SIG-M5 (cell line): ENCODE data around the gene IL1RN.
A peak's percentile ranks its signal among the peaks of the same experiment; 100 is the strongest.

ENCODE experiments used
- DNase-seq: peaks from one replicate; lab custom pipeline; 2025; lab: John Stamatoyannopoulos, UW

The IL1RN gene

DNA sequence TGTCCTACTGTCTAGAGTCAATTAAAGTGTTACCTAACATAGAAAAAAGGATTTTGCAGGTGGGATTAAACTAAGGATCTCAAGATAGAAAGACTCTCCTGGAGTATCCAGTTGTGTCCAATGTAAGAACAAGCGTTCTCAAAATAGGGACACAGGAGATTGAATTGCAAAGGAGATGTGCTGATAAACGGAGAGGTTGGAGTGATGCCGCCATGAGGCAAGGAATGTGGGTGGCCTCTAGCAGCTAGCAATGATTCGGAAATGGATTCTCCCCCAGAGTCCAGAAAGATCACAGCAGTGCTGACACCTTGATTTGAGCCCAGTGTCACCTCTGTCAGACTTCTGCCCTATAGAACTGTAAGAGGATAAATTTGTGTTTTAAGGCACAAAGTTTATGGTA lies 24.1 kb upstream of the IL1RN start:
- no peak for DNase-seq

DNA sequence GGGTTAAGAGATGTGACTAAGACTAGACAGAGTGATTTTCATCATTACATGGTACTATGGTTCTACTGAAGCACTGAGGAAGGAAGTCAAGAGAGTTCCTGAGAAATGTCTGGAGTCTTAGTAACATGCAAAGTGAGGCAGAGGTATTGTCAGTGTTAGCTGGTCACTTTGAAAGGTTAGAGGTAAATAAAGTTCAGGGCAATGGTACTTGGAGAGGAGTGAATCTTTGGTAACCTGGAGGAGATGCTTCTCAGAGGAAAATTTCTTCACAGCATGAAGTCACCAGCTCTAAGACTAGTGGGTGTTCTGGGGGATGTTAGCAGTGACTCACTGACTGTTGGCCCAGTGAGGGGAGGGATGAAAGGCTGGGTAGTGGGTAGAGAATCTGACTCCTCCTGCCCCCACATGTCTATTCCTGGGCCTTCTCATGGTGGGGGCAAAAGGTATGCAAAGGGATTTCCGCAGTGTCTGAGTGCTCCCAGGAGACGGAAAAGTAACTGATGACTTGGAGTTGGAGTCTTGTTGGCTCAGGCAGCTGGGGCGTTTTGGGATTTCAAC lies 23.3 kb upstream of the IL1RN start:
- no peak for DNase-seq

DNA sequence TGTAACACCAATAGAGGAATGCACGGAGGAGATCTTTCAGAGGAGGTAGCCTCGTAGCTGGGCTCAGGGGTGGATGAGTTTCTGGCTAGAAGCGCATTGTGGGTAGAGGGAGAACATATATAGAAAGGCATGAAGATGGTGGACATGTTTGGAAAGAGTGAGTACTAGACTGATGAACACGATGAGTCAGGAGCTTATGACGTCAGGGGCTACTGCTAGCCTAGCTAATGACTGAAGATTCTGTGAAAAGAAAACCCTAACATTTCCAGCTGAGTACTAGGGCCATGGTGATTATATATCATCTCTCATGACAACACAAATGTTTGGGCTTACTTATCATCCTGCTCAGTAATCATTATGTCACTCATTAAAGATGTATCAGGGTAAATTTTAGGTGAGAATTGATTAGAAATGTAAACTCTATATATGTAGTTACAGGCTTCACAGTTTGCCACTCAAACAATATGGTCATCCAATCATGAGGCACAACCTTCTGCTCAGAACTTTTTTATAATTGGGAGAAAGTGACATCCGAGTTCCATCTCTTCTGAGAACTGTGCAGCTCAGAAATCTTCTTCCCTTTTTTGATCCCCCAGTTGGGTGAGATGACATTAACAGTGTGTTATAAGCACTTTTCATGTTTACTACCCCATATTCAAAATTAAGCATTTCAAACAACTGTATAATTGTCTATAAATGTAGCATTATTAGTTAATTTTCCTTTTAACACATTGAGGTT lies 22.2 kb upstream of the IL1RN start:
- no peak for DNase-seq

DNA sequence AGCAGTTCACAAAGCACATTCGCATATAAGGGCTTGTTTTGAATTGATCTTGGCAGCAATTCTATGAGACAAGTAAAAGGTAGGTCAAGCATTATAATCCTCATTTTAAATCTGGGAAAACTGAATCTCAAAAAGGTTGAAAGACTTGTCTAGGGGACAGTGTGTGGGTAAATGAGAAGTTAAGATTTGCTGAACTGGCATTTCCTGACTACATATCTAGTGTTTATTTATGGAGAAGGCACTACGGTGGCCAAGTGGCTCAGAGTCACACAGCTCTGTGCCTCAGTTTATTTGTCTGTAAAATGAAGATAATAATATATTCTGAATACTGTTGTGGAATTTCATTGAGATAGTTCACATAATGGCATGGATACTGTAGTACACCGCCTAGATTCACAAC lies 16.3 kb upstream of the IL1RN start:
- DNase-seq = no peak

DNA sequence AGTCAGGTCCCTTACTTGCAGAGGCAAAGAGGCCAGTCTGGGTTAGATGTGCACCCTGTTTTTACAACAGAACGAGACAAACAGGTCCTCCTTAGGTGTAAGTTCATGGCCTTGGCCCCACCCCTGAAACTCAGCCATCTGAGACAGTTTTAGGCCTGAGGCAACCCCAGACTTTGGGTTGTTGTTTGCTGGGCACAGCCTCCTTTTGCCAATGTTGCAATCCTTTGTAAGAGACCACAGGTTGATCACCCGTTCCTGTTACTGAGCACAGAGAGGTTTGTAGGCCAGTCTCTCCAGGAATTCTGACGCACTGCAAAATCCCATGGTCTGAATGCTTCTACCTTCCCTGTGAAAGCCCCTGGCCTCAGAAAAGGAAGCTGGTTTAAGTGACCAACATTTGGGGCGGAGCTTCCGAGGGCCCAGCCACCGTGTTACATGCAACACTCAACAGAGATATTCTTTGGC lies 15.5 kb upstream of the IL1RN start:
- DNase-seq = no peak

DNA sequence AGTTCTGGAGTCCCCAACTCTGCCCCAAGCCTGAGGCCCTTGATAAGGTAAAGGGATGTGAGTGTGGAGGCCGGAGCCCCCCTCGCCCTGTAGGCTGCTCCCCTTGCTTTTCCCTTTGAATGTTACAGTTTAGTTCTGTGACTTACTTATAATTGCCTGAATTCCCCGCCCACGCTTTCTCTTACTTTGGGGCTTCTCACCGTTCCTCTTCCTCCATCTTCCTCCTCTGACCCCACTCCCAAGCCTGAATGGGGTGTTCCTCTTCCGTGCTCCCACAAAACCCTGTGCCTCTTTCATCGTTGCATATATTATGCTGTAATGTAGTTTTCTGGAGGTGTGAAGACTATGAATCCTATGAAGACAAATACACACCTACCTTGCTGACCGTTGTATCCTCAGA lies 15.0 kb upstream of the IL1RN start:
- DNase-seq = no peak

DNA sequence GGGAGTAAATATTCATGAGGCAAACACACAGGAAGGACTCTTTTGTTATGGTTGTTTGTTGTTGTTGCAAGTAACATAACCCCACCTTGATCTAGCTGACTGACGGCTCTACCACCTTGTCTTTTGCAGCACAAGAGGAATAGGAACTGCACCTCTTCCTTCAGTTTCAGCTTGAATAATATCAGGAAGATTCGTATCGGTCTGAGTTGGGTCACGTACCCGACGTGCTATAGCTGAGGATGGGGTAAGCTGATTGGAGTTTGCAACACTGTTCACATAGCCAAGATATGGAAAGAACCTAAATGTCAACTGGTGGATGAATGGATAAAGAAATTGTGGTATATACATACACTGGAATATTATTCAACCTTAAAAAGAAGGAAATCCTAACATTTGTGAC lies 14.5 kb upstream of the IL1RN start:
- DNase-seq = no peak

DNA sequence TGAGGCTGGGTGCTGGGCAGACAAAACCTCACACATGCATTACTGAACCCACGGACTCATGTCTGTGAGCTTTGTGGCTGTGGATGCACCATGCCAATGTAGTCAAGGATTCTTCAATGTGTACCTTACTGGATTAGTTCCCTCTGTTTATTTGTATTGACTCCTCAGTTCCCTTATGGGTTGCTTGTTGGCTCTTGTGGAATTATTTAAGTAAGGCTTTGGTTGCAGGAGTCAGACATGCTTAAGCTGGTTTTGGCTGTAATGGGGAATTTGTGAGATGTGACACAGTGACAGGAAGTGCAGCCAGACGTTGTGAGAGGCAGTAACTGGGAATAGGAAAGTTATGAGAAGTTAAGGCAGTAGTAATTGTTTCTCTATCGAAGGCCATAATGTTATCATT lies 13.6 kb upstream of the IL1RN start:
- DNase-seq = no peak

DNA sequence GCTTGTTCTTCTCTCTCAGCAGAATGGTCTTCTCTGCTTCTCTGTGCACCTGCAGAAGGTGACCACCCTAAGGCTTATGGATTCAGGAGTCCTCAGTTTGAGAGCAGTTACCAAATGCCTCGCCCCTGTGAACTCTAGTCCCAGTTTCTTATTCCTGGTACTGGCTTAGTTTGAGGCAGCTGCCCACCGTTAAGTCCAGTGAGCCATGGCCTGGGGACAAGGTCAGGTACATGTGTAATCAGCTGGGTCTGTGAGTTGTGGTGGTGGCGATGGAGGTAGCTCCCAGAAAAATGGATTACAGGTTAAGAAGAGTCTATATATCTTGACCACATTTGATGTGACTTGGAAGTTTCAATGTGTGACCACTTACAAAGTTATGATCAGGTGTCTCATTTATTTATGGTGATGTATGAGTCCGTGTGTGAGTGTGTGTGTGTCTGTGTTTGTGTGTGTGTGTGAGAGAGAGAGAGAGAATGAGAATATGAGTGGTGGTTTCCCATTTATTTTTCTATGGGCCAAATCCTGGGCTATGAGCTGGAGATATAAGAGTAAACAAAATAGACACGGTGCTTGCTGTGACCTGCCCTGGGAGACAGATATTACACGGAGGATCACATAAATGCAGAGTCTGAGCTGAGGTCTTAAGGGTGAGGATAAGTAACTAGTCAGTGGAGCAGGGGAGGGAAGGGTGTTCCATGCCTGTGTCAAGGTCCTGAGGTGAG lies 13.0 kb upstream of the IL1RN start:
- DNase-seq = no peak

DNA sequence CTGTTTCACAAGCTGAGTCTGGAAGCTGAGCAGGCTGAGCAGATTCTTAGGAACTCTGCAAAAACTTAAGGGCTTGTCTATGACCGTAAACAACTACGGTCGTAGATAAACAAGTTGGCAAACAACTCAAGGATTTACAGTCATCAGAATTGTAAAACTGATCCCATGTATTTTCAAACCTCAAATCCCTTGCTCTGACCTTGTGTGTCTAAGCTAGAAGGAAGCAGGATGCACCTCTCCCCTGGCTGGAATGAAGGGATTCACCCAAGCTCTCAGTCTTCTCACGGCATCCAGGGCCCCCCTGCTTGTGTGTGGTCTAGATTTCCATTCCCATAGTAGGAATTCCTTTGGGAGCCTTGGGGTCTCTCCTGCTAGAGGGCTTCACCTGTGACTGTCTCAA lies 12.4 kb upstream of the IL1RN start:
- no peak for DNase-seq

DNA sequence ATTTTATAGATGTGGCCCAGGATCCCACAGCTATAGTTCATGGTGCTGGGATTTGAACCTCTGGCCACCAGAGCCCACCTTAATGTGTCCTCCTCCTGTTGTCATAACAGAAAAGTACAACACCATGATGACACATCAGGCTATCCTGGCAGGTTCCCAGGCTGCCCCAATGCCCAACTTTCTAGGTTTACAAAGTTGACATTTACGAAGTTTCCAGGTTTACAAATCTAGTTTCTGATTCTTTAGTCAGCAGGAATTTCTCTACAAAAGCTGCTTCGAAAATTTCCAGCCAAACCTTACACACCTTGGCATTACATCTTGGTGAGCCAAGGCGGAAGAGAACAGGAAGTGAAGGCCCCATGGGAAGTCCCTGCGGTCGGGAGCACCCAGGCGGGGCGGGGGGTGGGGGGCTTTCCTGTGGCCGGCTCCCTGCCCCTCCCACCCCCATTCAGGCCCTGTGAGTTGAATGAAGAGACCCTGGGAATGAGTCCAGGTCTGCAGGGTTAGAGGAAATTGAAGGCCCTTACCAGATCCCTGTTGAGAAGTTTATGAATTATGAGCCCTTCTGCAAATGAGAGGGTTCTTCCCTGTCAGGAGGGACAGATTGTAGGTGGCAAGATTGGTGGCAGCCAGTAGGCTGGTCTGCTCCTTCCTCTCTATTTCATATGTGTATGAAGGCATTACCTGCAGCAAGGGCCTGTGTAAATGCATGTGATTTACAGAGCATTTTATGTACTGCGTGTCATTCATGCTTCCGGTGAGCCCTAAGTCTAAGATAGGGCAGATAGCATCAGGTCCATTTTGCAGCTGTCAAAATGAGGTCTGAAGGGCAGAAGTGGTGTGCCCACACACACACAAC lies 11.1 kb upstream of the IL1RN start:
- no peak for DNase-seq

DNA sequence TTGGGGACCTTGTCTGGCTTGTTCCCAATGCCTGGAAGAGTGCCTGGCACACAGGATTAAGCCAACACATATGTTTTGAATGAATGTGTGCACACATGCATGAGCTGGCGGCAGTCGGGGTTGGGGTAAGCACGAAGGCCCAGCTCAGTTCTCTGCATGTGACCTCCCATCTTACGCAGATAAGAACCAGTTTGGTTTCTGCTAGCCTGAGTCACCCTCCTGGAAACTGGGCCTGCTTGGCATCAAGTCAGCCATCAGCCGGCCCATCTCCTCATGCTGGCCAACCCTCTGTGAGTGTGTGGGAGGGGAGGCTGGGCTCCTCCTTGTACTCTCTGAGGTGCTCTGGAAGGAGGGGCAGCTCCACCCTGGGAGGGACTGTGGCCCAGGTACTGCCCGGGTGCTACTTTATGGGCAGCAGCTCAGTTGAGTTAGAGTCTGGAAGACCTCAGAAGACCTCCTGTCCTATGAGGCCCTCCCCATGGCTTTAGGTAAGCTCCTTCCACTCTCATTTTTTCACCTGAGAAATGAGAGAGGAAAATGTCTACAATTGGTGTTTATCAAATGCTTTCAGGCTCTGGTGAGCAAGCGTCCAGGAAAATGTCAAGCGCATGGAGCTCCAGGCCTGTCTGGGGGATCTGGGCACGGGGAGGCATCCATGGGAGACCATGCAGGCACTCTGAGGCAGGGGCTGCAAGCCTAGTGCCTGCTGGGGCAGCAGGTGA lies 9.7 kb upstream of the IL1RN start:
- DNase-seq = no peak

DNA sequence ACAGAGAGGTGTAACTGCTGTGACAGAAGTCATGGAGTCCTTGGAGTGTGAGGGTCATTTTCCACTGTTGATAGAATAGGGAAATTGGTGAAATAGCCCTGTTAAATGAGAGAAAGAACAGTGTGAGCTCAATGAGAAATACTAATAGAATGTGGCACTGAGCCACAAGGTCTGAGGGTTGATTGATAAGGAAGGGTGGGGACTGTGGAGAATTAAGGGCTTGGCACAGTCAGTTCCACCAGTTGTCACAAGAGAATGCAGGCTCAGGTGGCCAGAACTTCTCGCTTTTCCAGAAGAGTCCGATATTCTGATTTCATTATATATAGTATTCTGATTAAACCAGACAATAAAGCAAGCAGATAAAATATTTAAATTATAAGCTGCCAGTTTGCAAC lies 9.1 kb upstream of the IL1RN start:
- no peak for DNase-seq

DNA sequence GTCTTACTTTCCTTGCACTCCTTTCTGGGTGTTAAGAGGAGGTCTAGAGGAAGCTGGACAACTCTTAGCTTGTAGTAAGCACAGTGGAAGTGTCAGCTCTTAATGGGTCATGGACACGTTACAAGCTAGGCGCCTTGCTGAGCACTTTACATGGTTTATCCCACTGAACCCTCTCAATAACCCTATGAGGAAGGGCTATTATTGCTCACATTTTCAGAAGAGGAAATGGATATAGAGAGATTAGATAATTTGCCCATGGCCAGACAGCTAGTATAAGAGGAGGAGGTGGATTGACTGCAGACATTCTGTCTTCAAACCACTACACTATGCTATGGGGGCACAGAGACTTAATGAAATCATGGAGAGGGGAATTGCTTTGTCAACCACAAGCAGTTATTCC lies 8.3 kb upstream of the IL1RN start:
- DNase-seq = no peak

DNA sequence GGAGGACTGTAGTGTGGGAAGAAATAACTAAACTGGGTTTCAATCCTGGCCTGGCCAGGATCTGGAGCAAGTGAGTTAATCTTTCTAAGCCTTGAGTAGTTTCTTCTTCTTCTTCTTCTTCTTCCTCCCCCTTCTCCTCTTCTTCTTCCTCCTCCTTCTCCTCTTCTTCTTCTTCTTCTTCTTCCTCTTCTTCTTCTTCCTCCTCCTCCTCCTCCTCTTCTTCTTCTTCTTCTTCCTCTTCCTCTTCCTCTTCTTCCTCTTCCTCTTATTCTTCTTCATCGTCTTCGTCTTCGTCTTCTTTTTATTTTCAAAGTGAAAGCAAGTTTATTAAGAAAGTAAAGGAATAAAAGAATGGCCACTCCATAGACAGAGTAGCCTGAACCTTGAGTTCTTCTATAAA lies 6.5 kb upstream of the IL1RN start:
- DNase-seq = no peak

DNA sequence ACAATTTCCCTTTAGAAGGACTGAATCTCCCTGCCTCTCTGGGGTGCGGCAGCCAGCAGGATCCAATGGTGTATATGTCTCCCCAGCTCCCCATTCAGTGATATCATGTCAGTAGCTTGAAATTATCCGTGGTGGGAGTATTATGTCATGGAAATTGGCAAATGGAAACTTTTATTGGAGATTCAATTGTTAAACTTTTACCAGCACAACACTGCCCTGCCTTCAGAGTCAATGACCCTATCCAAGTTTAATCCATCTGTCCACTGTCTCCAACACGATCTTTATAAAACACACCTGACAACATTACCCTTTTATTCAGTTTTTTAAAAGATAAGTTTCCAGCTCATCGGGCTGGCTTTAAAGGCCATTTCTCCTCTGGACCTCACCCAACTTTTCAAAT lies 5.0 kb upstream of the IL1RN start:
- no peak for DNase-seq

DNA sequence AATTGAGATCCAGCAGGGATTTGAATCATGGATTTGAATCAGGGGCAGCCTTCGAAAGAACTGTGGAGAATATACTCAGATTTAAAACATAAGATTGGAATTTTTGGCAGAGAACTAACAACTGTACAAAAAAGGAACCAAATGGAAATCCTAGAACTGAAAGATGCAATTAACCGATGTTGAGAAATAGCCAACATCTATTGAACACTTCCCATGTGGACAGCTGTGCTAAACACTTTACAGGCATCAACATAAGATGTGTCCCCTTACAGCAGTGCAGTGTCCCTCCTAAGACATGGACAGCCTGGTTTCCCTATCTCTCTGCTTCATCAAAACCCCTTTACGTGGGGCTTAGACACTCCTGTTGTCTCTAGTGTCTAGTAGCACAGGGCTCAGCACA lies 3.7 kb upstream of the IL1RN start:
- DNase-seq = no peak

DNA sequence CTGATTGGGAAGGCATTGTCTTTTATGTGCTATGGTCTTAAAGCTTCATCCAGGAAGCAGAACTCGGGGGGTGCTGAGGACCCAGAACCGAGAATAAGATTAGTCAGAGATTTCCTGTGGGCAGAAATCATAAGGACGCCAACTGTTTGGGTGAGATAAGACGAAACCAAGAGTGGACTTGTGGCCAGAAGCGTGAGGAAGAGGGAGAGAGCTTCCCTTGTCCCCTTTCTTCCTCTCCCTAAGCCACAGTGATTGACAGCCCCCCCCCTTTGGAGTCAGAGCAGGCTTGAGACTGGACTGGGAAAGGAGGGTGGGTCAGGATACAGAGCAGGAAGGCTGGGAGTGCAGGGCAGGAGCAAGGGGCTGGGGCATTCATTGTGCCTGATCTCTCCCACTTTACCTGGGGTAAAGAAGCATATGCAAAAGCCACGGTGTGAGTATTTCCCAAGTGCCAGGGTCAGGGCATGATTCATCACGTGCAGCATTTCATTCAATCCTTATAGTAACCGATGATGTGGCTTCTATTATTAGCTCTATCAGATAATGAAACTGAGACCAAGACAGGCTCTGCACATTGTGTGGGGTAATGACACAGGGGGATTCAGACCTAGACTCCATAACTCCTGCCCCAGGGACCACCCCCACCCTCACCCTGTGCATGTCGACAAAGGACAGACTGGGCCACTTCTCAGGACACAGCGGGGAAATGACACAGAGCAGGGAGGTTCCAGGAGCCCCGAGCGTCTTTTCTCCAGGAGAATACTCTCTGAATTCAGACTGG lies 3.0 kb upstream of the IL1RN start:
- DNase-seq = peak; percentile 34

DNA sequence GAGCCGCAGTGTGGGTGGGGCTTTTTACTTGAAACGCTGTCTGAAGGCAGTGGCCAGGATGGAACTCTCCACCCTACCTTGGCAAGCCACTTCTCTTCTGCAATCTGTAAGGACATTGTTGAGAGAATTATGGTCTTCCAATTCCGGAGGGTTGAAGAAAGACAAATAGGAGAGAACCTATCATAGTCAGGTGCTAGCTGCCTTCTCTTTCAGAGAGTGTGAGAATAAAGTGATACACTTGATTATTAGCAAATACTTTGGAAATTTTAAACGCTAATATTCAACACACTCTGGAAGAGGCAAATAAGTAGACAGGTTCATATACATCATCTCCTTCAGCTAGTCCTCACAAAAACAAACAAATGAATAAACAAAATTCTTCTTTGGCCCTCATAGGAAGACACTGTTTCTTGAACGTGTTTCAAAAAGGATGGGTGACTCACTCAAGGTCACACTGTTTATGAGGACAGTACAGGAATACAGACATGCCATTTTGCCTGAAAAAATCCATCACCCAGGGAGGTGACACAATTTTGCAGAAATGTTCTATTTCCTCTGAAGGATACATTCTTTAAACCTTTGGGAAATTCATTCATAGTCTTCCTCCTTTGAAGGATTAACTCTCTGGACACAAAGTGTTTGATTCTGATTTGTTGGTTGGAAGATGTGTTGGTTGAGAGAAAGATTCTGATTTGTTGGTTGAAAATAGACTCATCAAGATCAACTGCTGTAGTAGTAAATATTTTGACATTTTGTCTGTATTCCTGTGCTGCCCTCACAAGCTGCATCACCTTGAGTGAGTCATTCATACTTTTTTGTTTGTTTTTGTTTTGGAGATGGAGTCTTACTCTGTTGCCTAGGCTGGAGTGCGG lies 2.2 kb upstream of the IL1RN start:
- no peak for DNase-seq
